DOHH2 (cell line): Measurements from ENCODE around the gene C19orf53.

Experiments
- H3F3A ChIP-seq: fragments of 200-600 bp; sonication (generic), shearing (Covaris generic); 2 replicates; pipeline ENCODE4 v1.6.0; 2016; ENCODE audit warnings: antibody characterized with exemption, mild to moderate bottlenecking; ENCODE audit not compliant: control insufficient read depth, insufficient read depth
- H3K27ac ChIP-seq: fragments of 200-600 bp; sonication (generic); 2 replicates; pipeline ENCODE4 v1.5.1; 2014; ENCODE audit warnings: low read depth, mild to moderate bottlenecking, low read length, moderate library complexity
- H3K27me3 ChIP-seq: fragments of 200-600 bp; sonication (generic); 2 replicates; pipeline ENCODE4 v1.6.1; 2014; ENCODE audit warnings: mild to moderate bottlenecking, low read length, mixed read lengths; ENCODE audit not compliant: control insufficient read depth
- H3K36me3 ChIP-seq: fragments of 200-600 bp; sonication (generic); 2 replicates; pipeline ENCODE4 v1.6.1; 2014; ENCODE audit warnings: mild to moderate bottlenecking, low read length, moderate library complexity, mixed read lengths; ENCODE audit not compliant: control insufficient read depth
- H3K4me1 ChIP-seq: fragments of 200-600 bp; sonication (generic); 2 replicates; pipeline ENCODE4 v1.6.1; 2014; ENCODE audit warnings: mild to moderate bottlenecking, low read length, mixed read lengths; ENCODE audit not compliant: control insufficient read depth
- H3K4me2 ChIP-seq: fragments of 200-600 bp; sonication (generic); 2 replicates; pipeline ENCODE4 v1.6.0; 2014; ENCODE audit warnings: mild to moderate bottlenecking, low read length, moderate library complexity
- H3K4me3 ChIP-seq: fragments of 200-600 bp; sonication (generic); 2 replicates; pipeline ENCODE4 v1.5.1; 2014; ENCODE audit warnings: mild to moderate bottlenecking, low read length, mixed read lengths
- H3K79me2 ChIP-seq: fragments of 200-600 bp; sonication (generic); 2 replicates; pipeline ENCODE4 v1.6.1; 2014; ENCODE audit warnings: mild to moderate bottlenecking, low read length, mixed read lengths; ENCODE audit not compliant: control insufficient read depth
- H3K9me2 ChIP-seq: fragments of 200-600 bp; sonication (generic); replicated peaks from 2 replicates; pipeline ENCODE4 v1.6.1; 2014; ENCODE audit warnings: mild to moderate bottlenecking, low read length, mixed read lengths; ENCODE audit not compliant: control insufficient read depth
- H3K9me3 ChIP-seq: fragments of 200-600 bp; sonication (generic); 2 replicates; pipeline ENCODE4 v1.6.1; 2014; ENCODE audit warnings: antibody characterized with exemption, low read length, mixed read lengths; ENCODE audit not compliant: control insufficient read depth, insufficient read depth
- H4K20me1 ChIP-seq: fragments of 200-600 bp; sonication (generic); 2 replicates; pipeline ENCODE4 v1.6.0; 2014; ENCODE audit warnings: low read depth, mild to moderate bottlenecking, antibody characterized with exemption, low read length, moderate library complexity; ENCODE audit not compliant: control insufficient read depth, insufficient read depth
- EZH2phosphoT487 ChIP-seq: fragments of 200-600 bp; sonication (generic); IDR thresholded peaks from 2 replicates; pipeline ENCODE4 v1.6.1; 2017; ENCODE audit warnings: borderline replicate concordance, mild to moderate bottlenecking, antibody characterized with exemption, low read length, moderate library complexity, mixed read lengths
- TF ChIP-seq, protein P1 (sequence below): fragments of 200-600 bp; sonication (generic); IDR thresholded peaks from one replicate; pipeline ENCODE4 v1.5.1; 2014; ENCODE audit warnings: antibody characterized with exemption, mild to moderate bottlenecking, low read depth, low read length; ENCODE audit not compliant: poor library complexity, severe bottlenecking

The C19orf53 gene

DNA sequence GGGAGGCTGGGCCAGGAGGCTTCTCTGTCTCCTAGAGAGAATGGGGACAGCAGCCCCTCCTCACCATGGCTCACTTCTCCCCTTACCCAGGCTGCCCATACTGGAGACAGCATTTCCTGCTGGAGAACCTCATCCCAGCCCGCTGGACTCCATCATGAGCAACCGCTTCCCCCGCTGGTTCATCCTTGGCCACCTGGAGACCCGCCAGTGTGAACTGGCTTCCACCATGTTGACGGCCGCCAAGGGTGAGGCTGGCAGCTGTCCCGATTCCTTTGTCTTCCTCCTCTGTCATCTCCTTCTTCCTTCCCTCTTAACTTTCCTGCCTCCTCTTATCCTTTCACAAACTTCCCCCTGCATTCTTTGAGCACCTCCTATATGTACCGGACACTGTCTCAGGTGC, 49.0 kb downstream of the C19orf53 start:
- Histone ChIP-seq H3K9me2 (no peaks in the 10 kb centered on the region), H3K79me2 (no peaks in the 10 kb centered on the region), H3K4me3 (no peak overlapping the region), H3K27ac (no peak overlapping the region), H3K4me2 (no peak overlapping the region), H3F3A (peaks cover 3% of the 10 kb centered on the region; the same call in 1 of the 2 replicates), H3K36me3 (peaks cover 3% of the 10 kb centered on the region; the same call in 1 of the 2 replicates), H3K9me3 (no peaks in the 10 kb centered on the region), H3K4me1 (peaks cover 34% of the 10 kb centered on the region), H4K20me1 (no peaks in the 10 kb centered on the region), H3K27me3 (no peaks in the 10 kb centered on the region)
- TF ChIP-seq, protein P1, sequence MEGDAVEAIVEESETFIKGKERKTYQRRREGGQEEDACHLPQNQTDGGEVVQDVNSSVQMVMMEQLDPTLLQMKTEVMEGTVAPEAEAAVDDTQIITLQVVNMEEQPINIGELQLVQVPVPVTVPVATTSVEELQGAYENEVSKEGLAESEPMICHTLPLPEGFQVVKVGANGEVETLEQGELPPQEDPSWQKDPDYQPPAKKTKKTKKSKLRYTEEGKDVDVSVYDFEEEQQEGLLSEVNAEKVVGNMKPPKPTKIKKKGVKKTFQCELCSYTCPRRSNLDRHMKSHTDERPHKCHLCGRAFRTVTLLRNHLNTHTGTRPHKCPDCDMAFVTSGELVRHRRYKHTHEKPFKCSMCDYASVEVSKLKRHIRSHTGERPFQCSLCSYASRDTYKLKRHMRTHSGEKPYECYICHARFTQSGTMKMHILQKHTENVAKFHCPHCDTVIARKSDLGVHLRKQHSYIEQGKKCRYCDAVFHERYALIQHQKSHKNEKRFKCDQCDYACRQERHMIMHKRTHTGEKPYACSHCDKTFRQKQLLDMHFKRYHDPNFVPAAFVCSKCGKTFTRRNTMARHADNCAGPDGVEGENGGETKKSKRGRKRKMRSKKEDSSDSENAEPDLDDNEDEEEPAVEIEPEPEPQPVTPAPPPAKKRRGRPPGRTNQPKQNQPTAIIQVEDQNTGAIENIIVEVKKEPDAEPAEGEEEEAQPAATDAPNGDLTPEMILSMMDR: no peak
- TF ChIP-seq EZH2phosphoT487: no peak

DNA sequence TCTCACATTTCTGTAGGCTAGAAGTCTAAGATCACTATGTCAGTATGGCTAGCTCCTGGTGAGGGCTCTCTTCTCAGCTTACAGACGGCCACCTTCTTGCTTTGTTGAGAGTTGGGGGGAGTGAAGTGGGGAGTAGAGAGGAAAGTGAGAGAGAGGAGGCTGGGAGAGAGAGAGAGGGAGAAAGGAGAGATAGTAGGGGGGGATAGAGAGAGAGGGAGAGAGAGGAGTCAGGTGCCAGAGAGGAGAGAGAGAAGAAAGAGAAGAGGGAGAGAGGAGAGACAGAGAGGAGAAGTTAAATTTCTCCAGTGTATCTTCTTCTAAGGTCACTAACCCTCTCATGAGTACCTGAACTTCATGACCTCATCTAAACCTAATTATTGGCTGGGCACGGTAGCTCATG, 49.6 kb downstream of the C19orf53 start:
- H3K4me2 ChIP-seq: no peak overlapping the region
- no peaks in the 10 kb centered on the region for H3K9me2 ChIP-seq
- no peak overlapping the region for H3K4me3 ChIP-seq
- TF ChIP-seq EZH2phosphoT487: no peak
- TF ChIP-seq, protein P1: no peak
- H3K27ac ChIP-seq: no peak overlapping the region
- H3F3A ChIP-seq: peaks cover 3% of the 10 kb centered on the region; the same call in 1 of the 2 replicates
- H3K4me1 ChIP-seq: peaks cover 34% of the 10 kb centered on the region
- no peaks in the 10 kb centered on the region for H3K79me2 ChIP-seq
- H3K27me3 ChIP-seq: no peaks in the 10 kb centered on the region
- peaks cover 3% of the 10 kb centered on the region; the same call in 1 of the 2 replicates for H3K36me3 ChIP-seq
- no peaks in the 10 kb centered on the region for H4K20me1 ChIP-seq
- no peaks in the 10 kb centered on the region for H3K9me3 ChIP-seq

DNA sequence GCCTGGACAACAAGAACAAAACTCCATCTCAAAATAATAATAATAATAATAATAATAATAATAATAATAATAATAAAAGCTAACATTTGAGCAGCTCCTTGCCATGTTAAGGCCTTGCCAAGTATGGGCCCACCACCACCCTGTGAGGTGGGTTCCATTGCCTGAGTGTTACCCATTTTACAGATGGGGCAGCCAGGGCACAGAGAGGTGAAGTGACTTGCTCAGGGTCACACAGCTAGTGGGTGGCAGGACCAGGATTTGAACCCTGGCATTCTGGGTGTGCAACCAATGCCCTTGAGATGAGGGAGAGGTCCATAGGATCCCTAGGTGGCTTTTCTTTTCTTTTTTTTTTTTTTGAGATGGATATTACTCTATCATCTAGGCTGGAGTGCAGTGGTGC, 50.4 kb downstream of the C19orf53 start:
- Histone ChIP-seq H3F3A (peaks cover 3% of the 10 kb centered on the region; the same call in 1 of the 2 replicates), H3K27me3 (no peaks in the 10 kb centered on the region), H3K36me3 (peaks cover 3% of the 10 kb centered on the region; the same call in 1 of the 2 replicates)

More for the DNA sequence above, 50.4 kb downstream of the C19orf53 start:
- Histone ChIP-seq H4K20me1 (no peaks in the 10 kb centered on the region), H3K79me2 (no peaks in the 10 kb centered on the region), H3K9me3 (no peaks in the 10 kb centered on the region), H3K4me1 (peaks cover 34% of the 10 kb centered on the region), H3K4me3 (no peak overlapping the region), H3K4me2 (no peak overlapping the region), H3K9me2 (no peaks in the 10 kb centered on the region), H3K27ac (no peak overlapping the region)
- TF ChIP-seq, protein P1: no peak
- no peak for TF ChIP-seq EZH2phosphoT487
